Measurements from ENCODE around the gene GRHL3.

- no peak for TF ChIP-seq CTCF (IDR thresholded peaks at IDR 0.05)
- no peak for TF ChIP-seq POLR2A (IDR thresholded peaks at IDR 0.05)
- TF ChIP-seq POLR2AphosphoS5 (IDR thresholded peaks at IDR 0.05): no peak
These were observed 8.7 kb downstream of the GRHL3 start for GRCh38 chr1:24327891-24328290.

Data from prostate gland (tissue), 2 donors.